Epidermal melanocyte (primary cell): Measurements from ENCODE around the gene MOSMO.
A peak's percentile ranks its signal among the peaks of the same experiment; 100 is the strongest.
"Not testable (repeated sequence)": the region's sequence is repeated elsewhere in the genome, so short reads cannot be mapped to it uniquely, and the experiment has no call there.

Experiments used
- DNase-seq: peaks from one replicate; pipeline ENCODE4 v3.0.0; 2011; ENCODE audit warnings: low spot score; ENCODE audit not compliant: insufficient read length

The MOSMO gene

GRCh38 chr16:22043882-22044281 lies 36.0 kb downstream of the MOSMO start:
- not testable (repeated sequence) for DNase-seq

- not testable (repeated sequence) for DNase-seq
Measured at GRCh38 chr16:22045888-22046287, 38.0 kb downstream of the MOSMO start.

GRCh38 chr16:22050963-22051362 lies 43.1 kb downstream of the MOSMO start:
- no peak for DNase-seq

GRCh38 chr16:22052980-22053379 lies 45.1 kb downstream of the MOSMO start:
- no peak for DNase-seq

GRCh38 chr16:22053921-22054341 lies 46.0 kb downstream of the MOSMO start:
- no peak for DNase-seq

- DNase-seq, result no peak
Measured at GRCh38 chr16:22054847-22055590, 47.1 kb downstream of the MOSMO start.

- DNase-seq, result no peak
Measured at GRCh38 chr16:22055881-22056280, 48.0 kb downstream of the MOSMO start.

- no peak for DNase-seq
Measured at GRCh38 chr16:22063888-22064467, 56.1 kb downstream of the MOSMO start.

GRCh38 chr16:22065252-22065651 lies 57.3 kb downstream of the MOSMO start:
- no peak for DNase-seq

GRCh38 chr16:22070361-22071330 lies 62.7 kb downstream of the MOSMO start:
- DNase-seq, result no peak

- no peak for DNase-seq
Measured at GRCh38 chr16:22071331-22071910, 63.5 kb downstream of the MOSMO start.

GRCh38 chr16:22073350-22073749 lies 65.4 kb downstream of the MOSMO start:
- DNase-seq, result peak; percentile 45

GRCh38 chr16:22075043-22075757 lies 67.3 kb downstream of the MOSMO start:
- no peak for DNase-seq

GRCh38 chr16:22075776-22076175 lies 67.9 kb downstream of the MOSMO start:
- DNase-seq, result no peak

GRCh38 chr16:22077700-22078313 lies 69.9 kb downstream of the MOSMO start:
- DNase-seq, result peak; percentile 52

- no peak for DNase-seq
Measured at GRCh38 chr16:22078656-22079055, 70.7 kb downstream of the MOSMO start.

GRCh38 chr16:22081050-22081449 lies 73.1 kb downstream of the MOSMO start:
- no peak for DNase-seq

GRCh38 chr16:22086440-22086839 lies 78.5 kb downstream of the MOSMO start:
- no peak for DNase-seq

GRCh38 chr16:22088642-22089041 lies 80.7 kb downstream of the MOSMO start:
- no peak for DNase-seq

GRCh38 chr16:22089910-22090309 lies 82.0 kb downstream of the MOSMO start:
- DNase-seq, result no peak
